ENCODE results near the gene DSG1. TPM values are rescaled to one million over a fixed set of nuclear protein-coding genes. Genes with fewer than 3 reads are reported as not detected.
"Not testable (repeated sequence)": the region's sequence is repeated elsewhere in the genome, so short reads cannot be mapped to it uniquely, and the experiment has no call there.

DSG1 gene
- total RNA-seq, 1 donor from 2014 or later: not detected

DNA sequence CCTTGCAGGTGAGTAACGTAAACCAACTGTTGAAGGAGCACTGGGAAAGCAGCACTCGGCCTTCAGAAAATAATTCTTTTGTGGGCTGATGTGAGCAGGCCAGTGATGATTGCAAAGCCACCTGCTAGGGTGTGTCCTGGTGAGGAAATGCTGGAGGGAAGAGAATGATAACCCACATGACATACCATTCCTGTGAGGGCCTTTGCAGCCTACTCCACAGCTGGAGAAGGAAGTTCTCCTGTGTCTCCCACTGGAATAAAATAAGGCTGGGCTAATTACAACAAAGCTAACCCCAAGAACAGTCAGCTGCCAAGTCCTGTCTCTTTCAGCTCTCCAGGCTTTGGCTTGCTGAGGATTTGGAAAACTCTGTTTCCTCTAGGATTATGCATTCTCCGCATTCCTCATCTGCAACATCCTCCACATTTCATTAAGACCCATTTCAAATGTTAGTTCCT, 16.7 kb upstream of the DSG1 start:
- H3K36me3 Mint-ChIP-seq (ENCODE audit: low read depth): no peaks in the 10 kb centered on the region
- peak; percentile 28 for DNase-seq
- no peaks in the 10 kb centered on the region for H3K4me1 Mint-ChIP-seq
- no peaks in the 10 kb centered on the region for H3K27me3 Mint-ChIP-seq
- H3K4me3 Mint-ChIP-seq: no peak overlapping the region
- no peak overlapping the region for H3K27ac Mint-ChIP-seq
- no peaks in the 10 kb centered on the region for H3K9me3 Mint-ChIP-seq
- intact Hi-C loops (cut with micrococcal nuclease): no loop called here

DNA sequence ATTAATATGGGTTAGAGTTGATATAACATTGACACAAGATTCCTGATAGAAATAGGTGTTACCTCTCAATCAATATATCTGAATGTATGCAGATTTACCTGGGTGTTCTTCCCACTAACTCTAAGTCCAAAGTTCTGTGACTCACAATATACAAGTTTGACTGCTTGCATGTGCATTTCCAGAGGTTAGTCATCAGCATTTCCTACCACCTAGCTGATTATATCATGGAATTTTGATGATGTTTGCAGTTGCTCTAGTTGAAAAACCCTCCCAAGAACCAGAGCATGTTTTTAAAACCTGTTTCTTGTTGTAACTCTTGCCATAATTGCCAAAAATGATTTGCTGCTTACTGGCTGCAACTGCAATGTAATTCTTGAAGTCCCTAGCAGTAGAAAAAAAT, 15.0 kb upstream of the DSG1 start:
- DNase-seq: no peak
- H3K9me3 Mint-ChIP-seq: no peaks in the 10 kb centered on the region
- no peaks in the 10 kb centered on the region for H3K27me3 Mint-ChIP-seq
- H3K4me3 Mint-ChIP-seq: no peak overlapping the region
- no peaks in the 10 kb centered on the region for H3K4me1 Mint-ChIP-seq
- no peak overlapping the region for H3K27ac Mint-ChIP-seq
- intact Hi-C loops (cut with micrococcal nuclease): no loop called here
- no peaks in the 10 kb centered on the region for H3K36me3 Mint-ChIP-seq (ENCODE audit: low read depth)

DNA sequence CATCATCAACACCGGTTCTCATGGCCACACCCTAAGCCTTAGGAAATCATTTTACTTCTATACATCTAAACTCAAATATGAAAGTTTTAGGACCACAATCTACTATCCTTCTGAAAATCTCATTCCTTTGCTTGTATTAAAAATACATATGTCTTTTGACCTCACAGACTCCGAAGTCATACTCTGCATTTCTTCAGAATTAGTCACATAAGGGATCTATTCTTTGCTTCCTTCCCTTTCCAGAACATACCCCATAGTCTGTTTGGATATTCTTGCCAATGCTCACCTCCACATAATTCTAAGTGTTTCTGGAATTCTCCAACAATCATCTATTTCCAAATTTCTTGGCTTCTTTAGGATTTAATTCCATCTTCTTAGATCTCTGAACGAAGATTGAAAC, 14.2 kb upstream of the DSG1 start:
- Mint-ChIP-seq H3K27me3 (no peaks in the 10 kb centered on the region), H3K27ac (no peak overlapping the region), H3K9me3 (no peaks in the 10 kb centered on the region), H3K4me1 (no peaks in the 10 kb centered on the region), H3K36me3 (ENCODE audit: low read depth) (no peaks in the 10 kb centered on the region), H3K4me3 (no peak overlapping the region)
- DNase-seq: no peak
- intact Hi-C loops (cut with micrococcal nuclease): no loop called here

DNA sequence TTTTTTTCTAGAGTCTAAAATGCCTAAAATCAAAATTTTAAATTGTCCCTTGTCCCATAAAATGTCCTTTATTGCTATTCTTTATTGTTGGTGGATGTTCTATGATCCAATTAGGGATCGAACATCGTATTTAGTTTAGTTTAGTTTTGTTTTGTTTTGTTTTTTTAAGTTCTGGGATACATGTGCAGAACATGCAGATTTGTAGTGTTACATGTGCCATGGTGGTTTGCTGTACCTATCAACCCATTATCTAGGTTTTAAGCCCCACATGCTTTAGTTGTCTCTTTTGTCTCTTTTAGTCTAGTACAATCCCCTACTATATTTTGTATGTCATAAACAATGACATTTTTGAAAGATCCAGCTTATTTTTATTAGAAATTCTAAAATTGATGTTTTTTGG, 8.8 kb upstream of the DSG1 start:
- no peak for DNase-seq
- Mint-ChIP-seq H3K4me3 (no peak overlapping the region), H3K9me3 (no peaks in the 10 kb centered on the region), H3K27ac (no peak overlapping the region), H3K36me3 (ENCODE audit: low read depth) (no peaks in the 10 kb centered on the region), H3K4me1 (no peaks in the 10 kb centered on the region), H3K27me3 (no peaks in the 10 kb centered on the region)
- intact Hi-C loops (cut with micrococcal nuclease): no loop called here

DNA sequence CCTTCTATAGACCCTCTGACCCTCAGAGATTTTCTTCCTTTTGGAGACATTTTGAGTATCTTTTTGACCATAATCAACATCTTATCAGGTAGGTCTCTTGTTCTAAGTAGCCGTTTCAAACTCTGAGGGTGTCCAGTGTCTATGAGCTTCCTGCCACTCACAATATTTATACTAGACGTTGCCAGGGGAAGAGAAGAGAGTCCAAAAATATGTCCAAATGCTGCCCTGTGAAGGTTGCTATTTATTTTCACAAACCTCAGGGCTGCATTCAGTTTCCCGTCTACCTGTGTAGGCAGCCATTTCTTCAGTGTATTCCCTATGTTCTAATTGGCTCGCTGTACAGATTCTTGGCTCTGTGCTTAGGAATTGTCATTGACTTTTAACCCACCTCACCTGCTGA, 986 bp upstream of the DSG1 start:
- no peaks in the 10 kb centered on the region for H3K27me3 Mint-ChIP-seq
- no peak for DNase-seq
- no peak overlapping the region for H3K4me3 Mint-ChIP-seq
- intact Hi-C loops (cut with micrococcal nuclease): no loop called here
- no peaks in the 10 kb centered on the region for H3K36me3 Mint-ChIP-seq (ENCODE audit: low read depth)
- H3K4me1 Mint-ChIP-seq: no peaks in the 10 kb centered on the region
- H3K9me3 Mint-ChIP-seq: no peaks in the 10 kb centered on the region
- H3K27ac Mint-ChIP-seq: no peak overlapping the region

DNA sequence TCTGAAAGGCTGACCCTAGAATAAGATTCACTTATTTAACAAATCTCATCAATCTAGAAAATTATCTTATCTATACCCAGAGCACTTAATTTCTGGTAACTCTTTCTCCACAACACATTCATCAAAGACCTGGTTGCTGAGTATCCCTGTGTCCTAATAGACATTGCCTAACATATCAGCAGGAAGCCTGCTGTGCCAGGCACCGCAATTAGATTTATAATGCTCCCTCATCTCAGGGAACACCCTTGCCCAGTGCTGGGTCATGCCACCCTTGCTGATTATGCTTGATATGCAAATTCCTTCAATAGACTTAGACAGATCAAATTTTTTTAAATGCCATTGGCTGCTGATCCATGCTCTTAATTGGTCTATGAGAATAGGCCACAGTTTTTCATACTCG, 3.8 kb downstream of the DSG1 start:
- intact Hi-C loops (cut with micrococcal nuclease): no loop called here
- Mint-ChIP-seq H3K4me3 (no peak overlapping the region), H3K36me3 (ENCODE audit: low read depth) (no peaks in the 10 kb centered on the region), H3K9me3 (no peaks in the 10 kb centered on the region), H3K27me3 (no peaks in the 10 kb centered on the region), H3K4me1 (no peaks in the 10 kb centered on the region), H3K27ac (no peak overlapping the region)
- no peak for DNase-seq

DNA sequence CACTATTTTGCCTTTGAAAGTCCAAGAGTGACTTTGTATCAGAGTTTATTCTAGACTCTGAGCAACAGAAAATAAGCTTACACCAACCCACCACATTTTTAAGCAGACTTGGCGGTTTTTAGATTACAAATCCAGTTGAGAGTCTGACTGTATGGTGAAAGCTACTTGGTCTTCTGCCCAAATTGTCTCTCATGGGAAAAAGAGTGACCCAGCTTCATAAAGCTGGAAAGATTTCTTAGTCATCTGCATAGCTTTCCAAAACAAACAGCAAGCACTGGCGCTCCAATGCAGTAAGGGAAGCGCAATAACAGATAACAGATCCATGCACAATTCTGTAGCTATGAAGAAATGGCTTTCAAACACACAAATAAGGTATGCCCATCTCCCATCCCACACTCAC, 7.1 kb downstream of the DSG1 start:
- no peaks in the 10 kb centered on the region for H3K27me3 Mint-ChIP-seq

DNA sequence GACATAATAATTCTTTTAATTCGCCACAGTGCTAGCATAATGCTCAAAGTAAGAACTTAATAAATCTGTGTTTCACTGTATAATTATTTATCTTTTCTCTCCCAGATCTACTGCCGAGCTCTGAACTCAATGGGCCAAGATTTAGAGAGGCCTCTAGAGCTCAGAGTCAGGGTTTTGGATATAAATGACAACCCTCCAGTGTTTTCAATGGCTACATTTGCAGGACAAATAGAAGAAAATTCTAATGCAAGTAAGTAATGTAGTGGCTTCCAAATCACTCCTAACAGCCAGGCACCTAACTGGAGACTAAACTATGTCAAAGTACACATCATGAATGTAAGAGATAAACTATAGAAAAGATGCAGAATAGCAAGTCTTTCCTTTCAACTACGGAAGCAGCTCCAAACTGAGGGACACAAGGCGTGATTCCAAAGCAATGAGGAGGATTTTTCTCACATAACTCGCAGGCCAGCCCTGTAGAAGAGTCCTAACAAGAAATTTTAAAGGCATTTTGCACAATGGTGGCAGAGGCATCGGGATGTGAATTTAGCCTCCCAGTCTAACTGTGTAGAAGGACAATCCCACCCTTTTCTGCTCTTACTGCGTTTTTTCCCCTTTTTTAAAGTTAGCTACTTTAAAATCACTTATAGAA, 12.0 kb downstream of the DSG1 start:
- intact Hi-C loops (cut with micrococcal nuclease): no loop called here
- no peaks in the 10 kb centered on the region for H3K9me3 Mint-ChIP-seq

More for the DNA sequence above, 7.1 kb downstream of the DSG1 start:
- H3K4me1 Mint-ChIP-seq: no peaks in the 10 kb centered on the region
- no peak for DNase-seq
- H3K4me3 Mint-ChIP-seq: no peak overlapping the region
- H3K36me3 Mint-ChIP-seq (ENCODE audit: low read depth): no peaks in the 10 kb centered on the region
- H3K27ac Mint-ChIP-seq: no peak overlapping the region
- intact Hi-C loops (cut with micrococcal nuclease): no loop called here
- no peaks in the 10 kb centered on the region for H3K9me3 Mint-ChIP-seq

DNA sequence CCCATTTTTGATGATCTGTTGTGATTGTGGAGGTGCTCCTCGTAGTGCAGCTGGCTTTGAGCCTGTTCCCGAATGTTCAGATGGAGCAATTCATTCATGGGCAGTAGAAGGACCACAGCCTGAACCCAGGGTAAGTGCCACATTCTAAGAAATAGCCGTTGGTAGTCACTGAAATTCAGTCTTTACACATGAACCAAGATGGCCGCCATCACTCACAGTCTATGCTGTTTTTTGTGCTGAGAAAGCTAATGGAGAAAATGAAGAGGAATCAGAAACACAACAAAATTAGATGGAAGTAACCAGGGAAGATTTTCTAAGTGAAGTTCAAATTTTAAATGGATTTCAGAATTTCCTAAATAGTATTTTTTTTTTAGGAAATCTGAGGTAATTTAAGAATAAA, 25.5 kb downstream of the DSG1 start:
- Mint-ChIP-seq H3K27me3 (no peaks in the 10 kb centered on the region), H3K36me3 (ENCODE audit: low read depth) (no peaks in the 10 kb centered on the region), H3K4me1 (no peaks in the 10 kb centered on the region), H3K27ac (no peak overlapping the region), H3K4me3 (no peak overlapping the region), H3K9me3 (no peaks in the 10 kb centered on the region)
- no peak for DNase-seq
- intact Hi-C loops (cut with micrococcal nuclease): no loop called here

More for the DNA sequence above, 12.0 kb downstream of the DSG1 start:
- no peaks in the 10 kb centered on the region for H3K27me3 Mint-ChIP-seq
- no peak for DNase-seq
- no peak overlapping the region for H3K4me3 Mint-ChIP-seq
- H3K27ac Mint-ChIP-seq: no peak overlapping the region
- no peaks in the 10 kb centered on the region for H3K4me1 Mint-ChIP-seq
- no peaks in the 10 kb centered on the region for H3K36me3 Mint-ChIP-seq (ENCODE audit: low read depth)

DNA sequence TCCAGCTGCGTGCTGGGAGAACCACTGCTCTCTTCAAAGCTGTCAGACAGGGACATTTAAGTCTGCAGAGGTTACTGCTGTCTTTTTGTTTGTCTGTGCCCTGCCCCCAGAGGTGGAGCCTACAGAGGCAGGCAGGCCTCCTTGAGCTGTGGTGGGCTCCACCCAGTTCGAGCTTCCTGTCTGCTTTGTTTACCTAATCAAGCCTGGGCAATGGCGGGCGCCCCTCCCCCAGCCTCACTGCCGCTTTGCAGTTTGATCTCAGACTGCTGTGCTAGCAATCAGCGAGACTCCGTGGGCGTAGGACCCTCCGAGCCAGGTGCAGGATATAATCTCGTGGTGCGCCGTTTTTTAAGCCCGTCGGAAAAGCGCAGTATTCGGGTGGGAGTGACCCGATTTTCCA, 35.4 kb downstream of the DSG1 start:
- H3K4me1 Mint-ChIP-seq; H3K9me3 Mint-ChIP-seq; intact Hi-C loops (cut with micrococcal nuclease); H3K27ac Mint-ChIP-seq; H3K4me3 Mint-ChIP-seq; H3K36me3 Mint-ChIP-seq (ENCODE audit: low read depth); H3K27me3 Mint-ChIP-seq; DNase-seq: not testable (repeated sequence)

DNA sequence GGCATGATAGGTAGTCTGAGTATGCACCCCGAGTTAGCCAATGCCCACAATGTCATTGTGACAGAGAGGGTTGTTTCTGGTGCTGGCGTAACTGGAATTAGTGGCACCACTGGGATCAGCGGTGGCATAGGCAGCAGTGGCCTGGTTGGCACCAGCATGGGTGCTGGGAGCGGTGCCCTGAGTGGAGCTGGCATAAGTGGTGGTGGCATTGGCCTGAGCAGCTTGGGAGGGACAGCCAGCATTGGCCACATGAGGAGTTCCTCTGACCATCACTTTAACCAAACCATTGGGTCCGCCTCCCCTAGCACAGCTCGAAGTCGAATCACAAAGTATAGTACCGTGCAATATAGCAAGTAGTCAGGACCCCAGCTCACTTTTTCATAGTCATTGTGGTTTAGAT, 37.0 kb downstream of the DSG1 start:
- no peaks in the 10 kb centered on the region for H3K27me3 Mint-ChIP-seq
- no peaks in the 10 kb centered on the region for H3K4me1 Mint-ChIP-seq
- no peak overlapping the region for H3K4me3 Mint-ChIP-seq
- intact Hi-C loops (cut with micrococcal nuclease): no loop called here
- no peak for DNase-seq
- H3K27ac Mint-ChIP-seq: no peak overlapping the region
- H3K36me3 Mint-ChIP-seq (ENCODE audit: low read depth): no peaks in the 10 kb centered on the region
- H3K9me3 Mint-ChIP-seq: no peaks in the 10 kb centered on the region

DNA sequence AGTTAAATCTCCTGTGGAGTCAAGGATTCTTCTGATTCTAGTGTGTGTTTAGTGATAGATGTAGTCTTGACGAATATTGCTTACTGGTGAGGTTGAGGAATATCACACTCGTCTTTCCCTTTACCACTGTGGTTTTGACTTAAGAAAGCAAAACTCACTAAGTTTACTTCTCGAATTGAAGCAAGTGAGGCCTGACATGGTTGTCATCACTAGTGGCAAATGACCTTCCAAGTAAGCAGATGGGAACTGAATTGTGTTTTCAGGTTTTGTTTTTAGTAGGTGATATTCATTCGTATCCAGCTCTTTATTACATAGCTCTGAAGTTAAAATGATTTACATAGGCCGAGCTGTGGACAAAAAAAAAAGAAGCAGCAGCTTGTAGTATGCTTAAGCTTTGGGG, 38.1 kb downstream of the DSG1 start:
- Mint-ChIP-seq H3K27me3 (no peaks in the 10 kb centered on the region), H3K9me3 (no peaks in the 10 kb centered on the region), H3K27ac (no peak overlapping the region), H3K4me1 (no peaks in the 10 kb centered on the region), H3K4me3 (no peak overlapping the region), H3K36me3 (ENCODE audit: low read depth) (no peaks in the 10 kb centered on the region)
- intact Hi-C loops (cut with micrococcal nuclease): no loop called here
- no peak for DNase-seq

DNA sequence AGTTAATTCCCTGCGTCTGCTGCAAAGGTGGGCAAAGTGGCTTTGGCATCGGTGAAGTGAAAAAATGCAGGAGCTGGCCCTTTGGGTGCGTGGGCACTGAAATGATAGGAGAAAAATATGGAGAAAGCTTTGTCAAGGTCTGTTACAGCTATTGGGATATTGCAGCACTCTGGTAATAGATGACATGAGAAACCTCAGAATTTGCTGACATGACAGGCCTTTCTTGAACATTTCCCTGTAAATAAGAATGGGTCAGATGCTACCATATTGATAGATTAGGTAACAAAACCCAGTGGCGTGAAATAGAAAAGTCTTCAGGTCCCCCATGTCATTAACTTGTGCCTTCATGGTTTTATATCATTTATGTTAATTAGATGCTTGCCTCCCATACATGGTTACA, 46.2 kb downstream of the DSG1 start:
- H3K36me3 Mint-ChIP-seq (ENCODE audit: low read depth): no peaks in the 10 kb centered on the region
- DNase-seq: no peak
- no peak overlapping the region for H3K4me3 Mint-ChIP-seq
- H3K27me3 Mint-ChIP-seq: no peaks in the 10 kb centered on the region
- no peaks in the 10 kb centered on the region for H3K4me1 Mint-ChIP-seq
- intact Hi-C loops (cut with micrococcal nuclease): no loop called here
- H3K9me3 Mint-ChIP-seq: peaks cover 6% of the 10 kb centered on the region
- no peak overlapping the region for H3K27ac Mint-ChIP-seq

DNA sequence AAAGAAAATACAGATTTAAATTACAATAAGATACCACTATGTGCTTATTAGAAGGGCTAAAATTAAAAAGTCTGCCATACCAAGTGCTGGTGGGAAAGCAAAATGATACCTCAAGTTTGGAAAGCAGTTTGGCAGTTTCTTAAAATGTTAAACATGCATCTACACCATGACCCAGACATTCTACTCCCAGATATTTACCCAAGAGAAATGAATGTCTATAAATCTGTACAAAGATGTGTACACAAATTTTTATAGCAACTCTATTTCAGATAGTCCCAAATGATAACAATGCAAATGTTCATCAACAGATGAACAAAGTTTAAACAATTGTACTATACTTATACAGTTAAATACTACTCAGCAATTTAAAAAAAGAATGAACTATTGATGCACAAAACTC, 51.5 kb downstream of the DSG1 start:
- Mint-ChIP-seq H3K4me1 (no peaks in the 10 kb centered on the region), H3K4me3 (no peak overlapping the region), H3K27ac (no peak overlapping the region), H3K27me3 (no peaks in the 10 kb centered on the region), H3K9me3 (no peaks in the 10 kb centered on the region), H3K36me3 (ENCODE audit: low read depth) (no peaks in the 10 kb centered on the region)
- intact Hi-C loops (cut with micrococcal nuclease): no loop called here
- no peak for DNase-seq

DNA sequence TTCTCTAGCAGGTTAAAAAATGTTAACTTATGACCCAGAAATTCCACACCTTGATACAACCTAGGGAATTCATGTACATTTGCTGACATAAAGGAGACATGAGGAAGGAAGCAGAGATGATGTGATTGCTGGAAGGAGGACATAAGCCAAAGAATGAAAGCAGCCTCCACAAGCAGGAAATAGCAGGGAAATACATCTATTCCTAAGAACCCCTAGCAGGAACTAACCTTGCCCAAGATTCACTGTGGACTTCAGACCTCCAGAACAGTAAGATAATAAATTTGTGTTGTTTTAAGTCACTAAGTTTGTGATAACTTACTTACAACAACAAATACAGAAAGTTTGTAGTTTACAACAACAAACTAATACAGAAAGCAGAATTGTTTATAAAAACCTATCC, 54.0 kb downstream of the DSG1 start:
- H3K36me3 Mint-ChIP-seq (ENCODE audit: low read depth): no peaks in the 10 kb centered on the region
- H3K4me1 Mint-ChIP-seq: no peaks in the 10 kb centered on the region
- H3K27ac Mint-ChIP-seq: no peak overlapping the region
- no peak for DNase-seq
- no peaks in the 10 kb centered on the region for H3K27me3 Mint-ChIP-seq
- intact Hi-C loops (cut with micrococcal nuclease): no loop called here
- H3K9me3 Mint-ChIP-seq: no peaks in the 10 kb centered on the region
- H3K4me3 Mint-ChIP-seq: no peak overlapping the region
